HT-29 (cell line): ENCODE measurements around the gene ASTN2. TPM values are rescaled to one million over a fixed set of nuclear protein-coding genes. Genes with fewer than 3 reads are reported as not detected.
"Not testable (repeated sequence)": the region's sequence is repeated elsewhere in the genome, so short reads cannot be mapped to it uniquely, and the experiment has no call there.

Experiments
- DNase-seq: peaks from one replicate; pipeline ENCODE4 v3.0.0-alpha.2; 2015; ENCODE audit warnings: low spot score
- total RNA-seq: library from RNA; depleted of rRNA; stranded (reverse); fragments of >200 nt; shearing (Covaris generic); gene quantifications from 2 replicates; pipeline ENCODE4 v1.2.3, GENCODE V29; 2014

Gene ASTN2
- total RNA-seq, 1 experiment from 2014 or later = 4.0 TPM

DNA sequence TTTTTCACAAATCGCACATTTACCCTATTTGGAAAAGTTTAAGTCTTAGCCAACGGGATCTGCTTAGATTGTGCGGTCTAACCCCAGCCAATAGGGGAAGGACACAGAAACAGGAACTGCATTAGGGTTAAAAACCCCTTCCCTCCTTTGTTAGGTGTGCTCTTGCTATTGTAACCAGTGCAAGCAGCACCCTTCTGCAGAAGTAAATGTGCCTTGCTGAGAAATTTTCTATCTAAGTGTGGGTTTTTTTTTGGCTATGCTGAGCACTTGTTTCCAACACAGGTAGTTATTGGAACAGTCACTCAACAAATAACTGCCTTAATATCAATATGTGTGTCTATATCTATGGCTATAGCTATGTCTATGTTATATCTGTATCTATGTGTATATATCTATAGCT lies 537.8 kb downstream of the ASTN2 start:
- no peak for DNase-seq

DNA sequence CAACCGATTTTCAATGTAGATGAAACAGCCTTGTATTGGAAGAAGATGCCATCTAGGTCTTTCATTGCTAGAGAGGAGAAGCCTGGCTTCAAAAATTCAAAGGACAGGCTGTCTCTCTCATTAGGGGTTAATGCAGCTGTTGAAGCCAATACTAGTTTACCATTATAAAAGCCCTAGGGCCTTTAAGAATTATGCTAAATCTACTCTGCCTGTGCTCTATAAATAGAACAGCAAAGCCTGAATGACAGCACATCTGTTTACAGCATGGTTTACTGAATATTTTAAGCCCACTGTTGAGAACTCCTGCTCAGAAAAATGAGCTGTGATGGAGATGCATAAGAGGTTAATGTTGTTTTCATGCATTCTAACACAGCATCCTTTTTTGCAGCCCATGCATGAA lies 539.3 kb downstream of the ASTN2 start:
- DNase-seq = no peak

DNA sequence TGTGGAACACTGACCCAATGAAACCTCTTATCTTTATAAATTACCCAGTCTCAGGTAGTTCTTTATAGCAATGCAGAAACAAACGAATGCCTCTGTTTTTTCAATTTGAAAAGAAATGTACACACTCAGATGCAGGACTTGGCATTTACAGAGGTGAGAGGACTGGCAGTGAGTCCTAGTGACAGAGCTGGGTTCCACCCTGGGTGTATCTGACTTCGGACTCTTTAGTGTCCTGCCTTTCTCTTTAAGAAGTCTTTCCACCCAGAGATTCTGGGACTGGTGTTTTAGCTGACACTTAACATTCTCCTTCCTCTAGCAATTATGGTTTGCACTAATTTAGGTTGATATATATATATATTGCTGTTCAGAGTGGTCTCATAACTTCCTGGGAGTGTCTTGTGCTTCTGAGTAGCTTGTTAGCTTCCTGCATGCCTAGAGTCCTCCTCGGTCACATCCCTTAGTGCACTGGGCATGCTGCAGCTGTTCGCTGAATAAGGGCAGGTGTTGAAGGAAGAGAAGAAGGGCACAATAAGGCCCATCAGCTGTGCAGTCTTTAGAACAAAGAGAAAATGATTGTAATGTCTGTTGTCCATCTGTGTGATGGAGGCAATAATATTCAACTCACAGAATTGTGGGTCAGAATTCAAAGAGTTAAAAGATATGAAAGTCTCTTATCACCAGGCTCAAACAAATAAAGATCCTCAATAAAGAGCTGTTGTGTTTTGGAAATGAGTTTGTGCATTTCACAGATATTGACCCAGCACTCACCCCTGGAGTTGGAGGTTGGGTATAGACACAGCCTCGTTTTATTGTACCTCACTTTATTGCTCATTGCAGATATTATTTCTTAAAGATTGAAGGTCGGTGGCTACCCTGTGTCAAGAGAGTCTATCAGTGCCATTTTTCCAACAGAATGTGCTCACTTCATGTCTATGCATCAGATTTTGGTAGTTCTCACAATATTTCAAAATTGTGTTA lies 540.6 kb downstream of the ASTN2 start:
- DNase-seq = no peak

DNA sequence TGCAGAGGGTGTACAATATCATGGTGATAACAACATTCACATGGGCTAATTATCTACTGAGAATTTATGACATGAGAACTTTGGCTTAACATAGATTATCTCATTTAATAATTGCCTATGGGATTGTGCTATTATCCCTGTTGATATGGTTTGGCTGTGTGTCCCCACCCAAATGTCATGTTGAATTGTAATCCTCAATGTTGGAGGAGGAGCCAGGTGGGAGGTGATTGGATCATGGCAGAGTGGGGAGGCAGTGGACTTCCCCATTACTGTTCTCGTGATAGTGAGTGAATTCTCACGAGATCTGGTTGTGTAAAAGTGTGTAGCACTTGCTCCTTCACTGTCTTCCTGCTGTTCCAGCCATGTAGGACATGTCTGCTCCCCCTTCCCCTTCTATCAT lies 541.4 kb downstream of the ASTN2 start:
- no peak for DNase-seq

DNA sequence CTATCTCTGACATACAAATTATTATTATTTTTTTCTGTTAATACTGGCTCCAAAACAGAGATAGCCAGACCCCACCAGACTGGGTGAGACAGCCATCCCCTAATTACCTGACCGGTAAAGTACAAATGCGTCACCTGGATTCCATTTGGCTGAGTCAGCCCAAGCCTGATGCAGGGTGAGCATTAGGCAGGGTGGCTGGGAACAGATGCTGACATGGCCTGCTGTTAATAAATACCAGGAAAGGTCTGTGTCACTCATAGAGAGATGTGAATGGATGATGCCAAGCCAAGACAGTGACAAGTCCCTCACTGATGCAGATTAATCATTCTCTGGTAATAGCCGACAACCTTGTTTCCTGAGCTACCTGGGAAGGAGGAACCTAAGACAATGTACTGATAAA lies 544.3 kb downstream of the ASTN2 start:
- peak; percentile 27 for DNase-seq

DNA sequence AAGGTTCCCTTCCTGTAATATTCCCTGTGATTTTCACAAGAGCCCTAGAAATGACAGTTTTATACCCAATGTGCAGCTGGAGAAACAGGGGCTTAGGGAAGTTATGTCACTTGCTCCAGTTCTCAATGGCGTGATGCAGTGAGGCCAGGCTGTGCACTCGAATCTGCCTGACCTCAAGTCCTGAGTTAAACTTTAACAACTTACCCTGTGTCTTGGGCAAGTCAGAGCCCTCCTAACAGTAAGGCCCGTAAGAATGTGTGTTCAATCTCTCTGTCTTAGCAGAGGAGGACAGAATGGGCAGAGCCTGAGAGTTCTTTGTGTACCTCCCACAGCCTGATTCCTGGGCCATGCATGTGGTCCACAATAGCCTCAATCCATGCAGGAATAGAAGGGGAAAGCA lies 546.7 kb downstream of the ASTN2 start:
- no peak for DNase-seq

DNA sequence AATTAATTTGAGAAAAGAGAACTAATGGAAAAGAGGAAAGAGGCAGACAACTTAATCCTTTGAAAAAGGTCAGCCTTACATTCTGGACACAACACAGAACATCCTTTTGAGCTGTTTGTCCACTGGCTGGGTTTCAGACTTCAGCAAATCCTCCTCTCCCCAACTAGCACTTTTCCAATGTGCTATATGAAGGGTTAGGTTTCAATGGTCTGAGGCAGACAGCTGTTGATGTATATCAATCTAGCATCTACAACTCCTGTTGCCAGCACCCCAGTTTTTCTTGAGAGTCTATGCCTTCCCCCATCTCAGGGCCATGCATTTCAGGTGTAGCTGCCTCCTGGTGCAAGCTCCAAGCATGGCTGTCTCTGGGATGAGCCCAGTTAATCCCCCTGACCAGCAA lies 553.5 kb downstream of the ASTN2 start:
- DNase-seq = no peak

DNA sequence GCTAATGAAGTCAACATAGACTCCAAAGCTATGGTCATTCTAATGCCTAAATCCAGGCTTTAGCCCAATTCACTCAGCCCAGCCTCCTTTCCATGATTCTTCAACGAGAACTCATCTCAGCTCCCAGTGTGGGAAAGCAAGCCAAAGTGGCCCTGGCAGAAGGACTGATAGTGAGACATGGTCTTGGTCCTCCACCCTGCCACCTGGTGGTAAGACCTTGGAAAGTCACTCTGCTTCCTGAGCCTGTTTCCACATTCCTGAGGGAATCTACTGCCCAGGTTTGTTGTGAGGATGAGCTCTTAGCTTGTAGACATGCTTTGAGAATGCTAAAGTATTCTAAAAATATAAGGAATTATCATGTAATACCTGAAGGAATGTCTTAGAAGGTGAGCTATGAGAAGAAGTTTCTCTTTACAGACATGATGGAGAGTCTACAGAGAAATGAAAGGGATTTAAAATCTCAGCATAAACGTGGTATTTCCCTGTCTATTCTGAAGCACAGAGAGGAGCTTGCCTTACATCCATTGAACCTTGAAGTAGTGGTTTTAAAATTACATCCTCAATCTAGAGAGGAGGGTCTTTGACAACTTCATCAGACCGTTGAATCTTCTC lies 554.2 kb downstream of the ASTN2 start:
- DNase-seq = peak; percentile 81

DNA sequence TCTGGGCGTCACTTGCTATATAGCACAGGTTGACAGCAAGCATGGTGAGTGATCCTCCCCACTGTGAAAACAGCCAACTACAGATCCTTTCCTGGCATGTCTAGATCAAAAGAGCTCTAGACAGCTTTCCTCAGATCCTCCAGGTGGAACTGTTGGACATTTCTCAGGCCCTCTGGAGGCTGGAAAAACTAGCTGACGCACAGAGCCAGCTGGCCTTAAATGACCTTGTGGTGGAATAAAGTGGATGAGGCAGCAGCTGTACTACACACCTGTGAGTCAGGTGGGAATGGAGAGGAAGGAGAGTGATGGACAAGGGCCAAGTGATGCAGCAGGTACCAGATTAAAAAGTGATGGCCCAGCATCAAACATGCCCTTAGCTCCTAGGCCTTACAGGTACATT lies 555.1 kb downstream of the ASTN2 start:
- no peak for DNase-seq

DNA sequence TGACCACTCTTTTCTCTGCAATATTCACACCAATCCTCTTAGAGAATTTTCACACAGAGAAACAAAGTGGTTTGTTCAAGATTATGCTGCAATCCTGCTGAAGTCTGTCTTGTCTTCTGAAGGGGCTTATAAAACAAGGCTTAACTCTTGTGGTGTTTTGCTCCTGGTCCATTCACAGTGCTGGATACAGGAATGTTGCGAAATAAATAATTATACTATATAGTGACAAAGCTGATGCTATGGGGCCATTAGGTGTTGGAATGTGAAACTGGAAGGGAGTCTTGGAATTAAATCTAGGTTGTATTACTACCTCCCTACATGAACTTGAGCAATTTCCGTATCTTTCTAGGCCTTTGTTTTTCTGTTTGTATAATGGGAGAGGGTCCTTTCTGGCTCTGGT lies 557.5 kb downstream of the ASTN2 start:
- DNase-seq = no peak

DNA sequence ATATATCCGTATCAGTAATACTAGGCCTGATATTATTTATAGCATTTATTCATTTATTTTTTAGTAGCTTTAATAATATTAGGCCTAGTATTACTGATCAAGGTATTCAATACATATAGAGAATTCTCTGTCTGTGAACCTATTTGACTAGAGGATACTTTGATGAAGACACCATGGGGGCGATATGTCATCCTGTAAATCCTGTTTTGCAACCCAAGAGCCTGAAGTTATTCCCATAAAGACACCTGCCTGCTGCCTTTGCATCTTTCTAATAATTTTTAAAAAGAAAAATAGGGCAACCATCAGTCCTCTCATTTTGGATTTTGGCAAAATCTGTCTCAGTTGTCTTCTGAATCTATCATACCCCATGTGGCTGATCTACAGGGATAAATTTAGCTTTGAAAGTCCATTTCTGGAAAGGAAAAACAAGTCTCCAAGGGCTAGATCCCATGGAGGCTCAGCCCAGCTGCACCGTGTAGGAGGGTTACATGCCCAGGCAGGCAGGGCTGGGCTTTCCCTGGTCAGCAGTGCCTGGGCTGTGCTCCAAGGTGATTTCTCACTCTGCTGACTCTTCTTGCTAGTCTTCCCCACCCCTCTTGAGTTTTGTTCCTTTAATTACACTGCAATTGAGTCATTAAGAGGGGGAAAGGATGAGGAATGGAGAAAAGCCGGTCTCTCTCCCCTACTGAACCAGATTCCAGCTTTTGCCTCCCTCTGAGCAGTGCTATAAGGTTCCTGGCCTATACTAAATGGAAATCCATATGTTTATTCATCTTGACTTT lies 558.8 kb downstream of the ASTN2 start:
- DNase-seq = no peak

DNA sequence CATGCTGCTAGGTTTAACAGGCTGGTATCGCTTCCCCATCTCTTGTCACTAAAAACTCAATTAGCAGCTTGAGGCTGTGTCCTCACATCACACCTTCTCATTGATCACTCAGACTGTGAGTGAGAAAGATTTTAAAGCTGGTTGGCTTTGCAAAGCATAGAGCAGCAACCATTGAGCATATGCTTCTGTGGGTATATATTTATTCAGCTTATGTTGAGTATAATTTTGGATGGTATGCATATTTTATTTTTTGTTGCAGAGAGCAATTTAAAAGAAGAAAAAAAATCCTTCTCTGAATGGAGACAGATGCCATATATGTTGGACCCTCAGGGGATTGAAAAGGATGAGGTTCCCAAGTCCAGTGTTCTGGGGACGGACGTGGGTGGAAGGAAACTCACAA lies 565.1 kb downstream of the ASTN2 start:
- DNase-seq = no peak

DNA sequence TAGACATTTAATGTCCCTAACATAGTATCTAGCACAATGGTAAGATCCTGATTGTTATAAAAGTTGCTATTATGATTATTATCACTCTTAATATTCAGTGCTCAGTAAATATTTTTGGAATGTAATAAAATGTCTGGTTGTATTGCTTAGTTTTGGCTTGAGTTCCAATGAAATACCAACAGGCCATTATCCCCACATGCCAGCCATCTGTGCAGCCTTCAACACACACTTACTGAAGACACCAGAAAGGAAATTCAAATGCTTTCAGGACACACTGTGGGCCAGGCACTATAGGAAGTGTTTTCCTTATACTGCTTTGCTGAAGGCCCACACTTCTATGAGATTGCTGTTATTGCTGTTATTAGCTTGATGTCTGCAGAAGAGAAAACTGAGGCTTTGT lies 570.2 kb downstream of the ASTN2 start:
- DNase-seq = no peak

DNA sequence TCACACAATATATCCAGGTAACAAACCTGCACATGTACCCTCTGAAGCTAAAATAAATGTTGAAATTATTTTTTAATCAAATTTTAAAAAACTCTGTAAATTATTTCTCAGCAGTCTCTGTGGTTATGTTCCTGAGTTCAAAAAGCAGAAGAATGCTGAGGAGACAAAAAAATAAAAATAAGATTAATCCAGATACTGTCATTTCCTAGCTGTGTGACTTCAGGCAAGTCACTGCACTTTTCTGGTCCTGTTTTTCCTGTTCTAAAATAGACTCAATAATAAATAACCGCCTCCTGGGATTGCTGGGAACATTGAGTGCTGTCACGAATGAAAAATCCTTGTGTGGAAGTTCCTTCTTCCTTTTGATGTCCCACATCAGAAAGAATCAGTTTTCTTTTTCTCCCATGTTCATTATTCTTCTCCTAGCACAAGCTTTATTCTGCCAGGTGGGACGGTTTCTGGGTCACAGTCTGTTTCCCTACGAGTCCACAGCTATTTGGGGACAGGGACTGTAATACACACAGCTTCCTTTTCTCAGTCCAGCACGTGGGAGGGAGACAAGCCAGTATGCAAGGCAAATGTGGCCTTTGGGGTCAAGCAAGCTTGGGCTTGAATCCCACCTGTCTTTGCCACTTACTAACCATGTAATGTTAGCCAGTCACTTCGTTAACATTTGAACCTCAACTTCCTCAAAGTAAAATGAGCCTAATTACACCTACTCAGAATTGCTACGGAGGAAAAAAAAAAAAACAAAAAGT lies 570.8 kb downstream of the ASTN2 start:
- no peak for DNase-seq

DNA sequence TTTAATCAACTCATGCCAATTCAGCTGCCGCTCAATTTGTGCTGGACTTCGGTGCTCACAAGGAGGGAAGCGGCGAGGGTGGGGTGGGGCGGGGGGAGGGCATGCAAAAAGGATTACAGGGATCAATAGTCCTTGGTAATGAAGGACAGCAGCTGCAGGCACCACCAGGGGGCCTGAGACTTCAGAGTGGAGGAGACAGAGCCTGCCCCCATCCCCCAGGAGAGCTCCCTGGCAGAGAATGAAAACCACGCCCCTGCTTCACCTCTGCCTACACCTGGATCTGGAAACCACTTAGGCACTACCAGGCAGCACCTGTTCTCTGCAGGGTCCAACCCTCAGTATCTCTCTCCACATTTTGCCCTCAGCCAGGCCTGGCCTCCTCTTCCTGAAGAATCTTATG lies 572.2 kb downstream of the ASTN2 start:
- peak; percentile 22 for DNase-seq

DNA sequence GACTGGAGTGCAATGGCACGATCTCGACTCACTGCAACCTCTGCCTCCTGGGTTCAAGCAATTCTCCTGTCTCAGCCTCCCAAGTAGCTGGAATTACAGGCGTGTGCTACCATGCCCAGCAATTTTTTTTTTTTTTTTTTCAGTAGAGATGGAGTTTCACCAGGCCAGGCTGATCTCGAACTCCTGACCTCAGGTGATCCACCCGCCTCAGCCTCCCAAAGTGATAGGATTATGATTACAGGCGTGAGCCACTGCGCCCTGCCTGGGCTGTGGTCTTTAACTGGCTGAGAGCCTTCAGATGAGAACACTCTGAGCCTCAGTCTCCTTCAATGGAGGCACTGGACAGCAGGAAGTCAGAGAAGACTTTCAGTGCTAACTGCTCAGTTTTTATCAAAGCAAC lies 576.4 kb downstream of the ASTN2 start:
- DNase-seq = not testable (repeated sequence)

DNA sequence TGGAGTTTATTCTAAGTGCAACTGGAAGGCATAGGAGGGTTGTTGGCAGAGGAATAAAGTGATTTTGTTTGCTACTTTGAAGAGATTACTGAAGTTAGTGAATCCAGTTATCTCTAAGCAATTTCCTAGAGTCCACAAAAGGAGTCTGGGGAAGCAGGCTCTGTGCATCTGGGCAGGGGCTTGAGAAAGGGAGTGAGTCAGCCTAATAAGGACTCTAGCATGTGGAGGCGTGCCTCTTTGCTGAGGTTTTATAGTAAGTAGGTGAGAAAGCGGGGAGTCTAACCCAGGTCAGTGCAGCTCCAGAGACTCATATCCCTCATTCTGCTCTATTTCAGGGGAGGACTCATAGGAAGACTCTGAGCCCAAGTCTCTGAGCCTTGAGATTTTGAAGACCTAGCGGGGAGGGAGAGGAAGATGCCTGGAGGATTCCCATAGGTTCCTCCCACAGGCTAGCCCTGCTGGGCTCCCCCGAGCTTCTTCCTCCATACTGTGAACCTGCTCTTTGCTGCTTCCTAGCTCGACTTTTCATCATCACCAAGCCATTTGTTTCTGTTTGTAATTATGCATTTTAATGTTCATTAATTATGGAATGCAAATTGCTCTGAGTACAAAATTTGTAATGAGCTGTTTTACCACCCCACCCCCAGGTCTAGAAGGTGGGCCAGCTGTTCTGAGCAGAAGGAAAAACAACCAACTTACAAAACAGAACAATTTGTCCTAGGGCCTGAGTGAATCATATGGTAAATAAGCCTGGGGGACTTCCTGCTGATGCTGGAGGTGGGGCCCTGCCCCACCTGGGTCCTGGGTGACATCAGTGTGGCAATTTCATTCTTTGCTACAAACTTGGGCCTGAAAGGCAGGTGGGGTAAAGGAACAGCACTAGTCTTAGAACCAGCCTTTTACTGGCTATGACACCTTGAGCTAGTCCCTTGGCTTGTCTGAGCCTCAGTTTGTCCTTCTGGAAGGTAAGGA lies 577.6 kb downstream of the ASTN2 start:
- no peak for DNase-seq

DNA sequence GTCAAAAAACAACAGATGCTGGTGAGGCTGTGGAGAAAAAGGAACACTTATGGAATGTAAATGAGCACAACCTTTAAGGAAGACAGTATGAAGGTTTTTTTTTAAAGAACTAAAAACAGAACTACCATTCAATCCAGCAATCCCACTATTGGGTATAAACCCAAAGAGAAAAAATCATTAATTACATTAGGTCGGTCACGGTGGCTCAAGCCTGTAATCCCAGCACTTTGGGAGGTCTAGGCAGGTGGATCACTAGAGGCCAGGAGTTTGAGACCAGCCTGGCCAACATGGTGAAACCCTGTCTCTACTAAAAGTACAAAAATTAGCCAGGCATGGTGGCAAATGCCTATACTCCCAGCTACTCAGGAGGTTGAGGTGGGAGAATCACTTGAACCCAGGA lies 584.5 kb downstream of the ASTN2 start:
- not testable (repeated sequence) for DNase-seq

DNA sequence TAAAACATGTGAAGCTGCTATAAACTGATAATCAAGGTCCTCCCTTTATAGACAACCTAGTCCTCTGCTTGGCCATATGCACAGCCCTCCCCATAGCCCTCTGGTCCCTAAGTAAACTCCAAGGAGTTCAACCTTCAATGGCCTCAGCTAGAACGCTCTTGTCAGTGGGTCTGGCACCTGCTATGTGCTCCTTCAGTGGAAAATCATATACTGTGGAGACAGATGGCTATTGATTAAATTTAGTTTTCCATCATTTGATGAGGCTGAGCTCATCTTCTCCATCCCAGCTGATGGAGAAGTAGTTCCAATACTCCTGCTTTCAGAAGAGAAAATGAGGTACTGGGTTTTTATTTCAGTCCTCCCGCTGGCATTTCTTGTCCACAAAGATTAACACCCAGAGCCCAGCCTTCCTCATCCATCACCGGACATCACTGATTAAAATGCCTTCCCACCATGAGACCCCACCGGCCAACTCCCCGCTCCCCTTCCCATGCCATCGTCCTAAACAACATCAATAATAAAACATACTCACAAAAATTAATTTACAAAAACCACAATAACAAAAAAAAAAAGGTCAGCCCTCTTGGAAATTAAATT lies 593.1 kb downstream of the ASTN2 start:
- no peak for DNase-seq

DNA sequence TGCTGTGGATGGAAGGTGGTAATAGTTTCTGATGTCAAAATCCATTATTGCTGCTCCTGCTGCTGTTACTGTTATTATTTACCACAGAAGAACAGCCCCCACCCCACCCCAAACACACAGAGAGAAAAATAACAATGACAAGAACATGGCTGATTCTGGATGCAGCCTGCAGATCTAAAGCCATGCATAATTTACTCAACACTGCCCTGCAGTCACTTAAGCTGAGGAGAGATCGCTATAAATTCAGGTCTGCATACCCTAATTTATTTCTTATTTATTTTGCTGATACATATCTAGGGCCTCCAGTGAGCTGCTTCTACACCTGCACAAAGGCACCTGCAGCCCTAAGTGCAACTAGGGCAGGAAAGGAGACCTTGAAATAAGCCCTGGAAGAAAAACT lies 595.7 kb downstream of the ASTN2 start:
- DNase-seq = no peak
